ENCODE data around the gene U2AF2.
"Not testable (repeated sequence)": the region's sequence is repeated elsewhere in the genome, so short reads cannot be mapped to it uniquely, and the experiment has no call there.

U2AF2 gene

DNA sequence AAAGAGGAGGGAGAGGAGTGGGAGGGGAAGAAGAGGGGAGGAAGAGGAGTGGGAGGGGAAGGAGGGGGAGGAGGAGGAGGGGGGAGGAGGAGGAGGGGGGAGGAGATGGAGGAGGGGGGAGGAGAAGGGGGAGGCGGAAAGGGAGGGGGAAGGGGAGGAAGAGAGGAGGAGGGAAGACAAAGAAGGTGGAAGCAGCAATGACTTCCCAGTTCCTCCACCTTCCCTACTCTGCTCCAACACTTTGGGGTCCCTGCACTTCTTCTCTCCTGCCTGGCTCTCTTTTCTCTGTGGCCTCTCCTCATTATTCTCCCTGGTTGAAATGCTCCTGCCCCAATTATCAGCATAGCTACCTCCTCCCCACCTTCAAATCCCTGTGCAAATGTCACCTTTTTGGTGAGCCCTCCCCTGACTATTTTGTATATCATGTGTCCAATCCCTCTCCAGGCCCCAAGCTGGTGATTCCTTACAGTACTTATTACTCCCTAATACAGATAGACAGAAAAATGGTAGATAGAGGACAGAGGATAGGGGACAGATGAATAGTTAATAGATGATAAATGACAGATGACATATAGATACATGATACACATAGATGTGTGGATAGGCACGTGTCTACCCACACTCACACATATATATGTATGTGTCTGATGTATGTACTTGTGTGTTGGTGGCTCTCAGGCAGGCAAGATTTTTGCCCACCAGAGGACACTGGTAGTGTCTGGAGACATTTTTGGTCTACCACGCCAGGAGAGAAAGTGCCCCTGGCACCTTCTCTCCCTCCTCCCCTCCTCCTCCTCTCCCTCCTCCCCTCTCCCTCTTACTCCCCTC lies 58.2 kb downstream of the U2AF2 start:
- DNase-seq (ENCODE audit: low spot score) = no peak

DNA sequence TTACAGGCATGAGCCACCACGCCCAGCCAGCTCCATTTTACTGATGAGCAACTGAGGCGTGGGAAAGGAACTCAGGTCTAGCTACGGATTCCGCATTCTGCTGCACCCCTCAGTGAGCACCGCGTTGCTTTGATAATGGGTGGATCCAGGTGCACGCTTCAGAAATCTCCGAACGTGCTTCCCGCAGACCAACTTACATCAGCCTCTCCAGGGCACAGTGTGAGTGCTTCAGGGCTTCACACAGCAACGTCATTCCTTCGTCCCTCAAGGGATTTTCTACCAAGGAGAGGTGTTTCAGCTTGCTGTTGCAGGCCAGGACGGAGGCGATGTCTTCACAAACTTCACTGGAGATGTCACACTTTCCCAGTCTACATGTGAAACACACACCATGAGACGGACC lies 61.7 kb downstream of the U2AF2 start:
- DNase-seq (ENCODE audit: low spot score) = no peak

GRCh38 chr19:55717251-55717650 lies 62.4 kb downstream of the U2AF2 start:
- no peak for DNase-seq (ENCODE audit: low spot score)

DNA sequence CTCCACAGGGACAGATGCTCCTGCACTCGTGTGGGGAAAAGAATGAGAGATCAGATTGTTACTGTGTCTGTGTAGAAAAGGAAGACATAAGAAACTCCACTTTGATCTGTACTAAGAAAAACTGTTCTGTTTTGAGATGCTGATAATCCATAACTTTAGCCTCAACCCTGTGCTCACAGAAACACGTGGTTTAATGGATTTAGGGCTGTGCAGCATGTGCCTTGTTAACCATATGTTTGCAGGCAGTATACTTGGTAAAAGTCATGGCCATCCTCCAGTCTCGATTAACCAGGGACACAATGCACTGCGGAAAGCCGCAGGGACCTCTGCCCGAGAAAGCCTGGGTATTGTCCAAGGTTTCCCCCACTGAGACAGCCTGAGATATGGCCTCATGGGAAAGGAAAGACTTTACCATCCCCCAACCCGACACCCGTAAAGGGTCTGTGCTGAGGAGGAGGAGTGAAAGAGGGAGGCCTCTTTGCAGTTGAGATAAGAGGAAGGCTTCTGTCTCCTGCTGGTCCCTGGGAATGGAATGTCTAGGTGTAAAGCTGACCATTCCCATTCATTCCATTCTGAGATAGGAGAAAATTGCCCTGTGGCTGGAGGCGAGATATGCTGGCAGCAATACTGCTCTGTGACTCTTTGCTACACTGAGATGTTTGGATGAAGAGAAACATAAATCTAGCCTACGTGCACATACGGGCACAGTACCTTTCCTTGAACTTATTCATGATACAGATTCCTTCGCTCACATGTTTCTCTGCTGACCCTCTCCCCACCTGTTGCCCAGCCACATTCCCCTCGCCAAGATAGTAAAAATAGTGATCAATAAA lies 63.3 kb downstream of the U2AF2 start:
- not testable (repeated sequence) for DNase-seq (ENCODE audit: low spot score)

- DNase-seq (ENCODE audit: low spot score) = no peak
Measured at GRCh38 chr19:55720214-55720746, 65.4 kb downstream of the U2AF2 start.

DNA sequence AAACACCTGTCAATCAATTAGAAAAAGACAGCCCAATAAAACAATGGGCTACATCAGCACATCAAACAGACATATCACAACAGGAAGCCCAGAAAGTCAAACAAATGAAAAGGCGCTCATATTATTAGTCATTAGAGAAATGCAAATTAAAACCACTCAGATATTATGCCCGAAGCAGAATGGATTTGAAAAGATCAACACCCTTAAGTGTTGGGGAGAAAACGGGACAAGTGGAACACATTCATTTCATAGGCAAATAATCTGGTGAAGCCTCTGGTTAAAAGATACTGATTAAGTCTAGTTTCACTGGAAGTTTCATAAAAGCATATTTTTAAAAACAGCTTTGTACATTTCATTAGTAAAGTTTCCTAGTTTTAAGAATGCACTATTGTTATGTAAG lies 66.0 kb downstream of the U2AF2 start:
- no peak for DNase-seq (ENCODE audit: low spot score)

GRCh38 chr19:55723491-55723890 lies 68.7 kb downstream of the U2AF2 start:
- DNase-seq (ENCODE audit: low spot score) = no peak

Data from GM03348 (cell line).